Nephron (organoid): ENCODE data around the gene RFX2.
"Not testable (repeated sequence)": the region's sequence is repeated elsewhere in the genome, so short reads cannot be mapped to it uniquely, and the experiment has no call there.

Experiments used
- H3K27ac Mint-ChIP-seq, 3 experiments: 2 replicates each; pipeline ENCODE4 v1.8.0; 2020; ENCODE audit warnings: mixed read lengths in 3 of 3, mild to moderate bottlenecking in 2 of 3, moderate library complexity in 1 of 3
- H3K27me3 Mint-ChIP-seq: 2 replicates; pipeline ENCODE4 v1.8.0; 2021; ENCODE audit warnings: low read depth, mild to moderate bottlenecking, moderate library complexity, mixed read lengths
- H3K36me3 Mint-ChIP-seq: 2 replicates; pipeline ENCODE4 v1.8.0; 2020; ENCODE audit warnings: low read depth, mixed read lengths
- H3K4me1 Mint-ChIP-seq: 2 replicates; pipeline ENCODE4 v1.8.0; 2020; ENCODE audit warnings: mixed read lengths
- H3K4me3 Mint-ChIP-seq, 3 experiments: 2 replicates each; pipeline ENCODE4 v1.8.0; 2020; ENCODE audit warnings: mild to moderate bottlenecking in 3 of 3, mixed read lengths in 3 of 3, moderate library complexity in 2 of 3
- H3K9me3 Mint-ChIP-seq: 2 replicates; pipeline ENCODE4 v1.8.0; 2020; ENCODE audit warnings: mixed read lengths
- TF ChIP-seq, protein P1 (sequence below), 3 experiments: fragments of 200-600 bp; sonication (generic); IDR thresholded peaks; one replicate each; pipeline ENCODE4 v1.5.0; 2021; ENCODE audit warnings: antibody characterized with exemption in 3 of 3; ENCODE audit not compliant: unreplicated experiment in 3 of 3

RFX2 gene

DNA sequence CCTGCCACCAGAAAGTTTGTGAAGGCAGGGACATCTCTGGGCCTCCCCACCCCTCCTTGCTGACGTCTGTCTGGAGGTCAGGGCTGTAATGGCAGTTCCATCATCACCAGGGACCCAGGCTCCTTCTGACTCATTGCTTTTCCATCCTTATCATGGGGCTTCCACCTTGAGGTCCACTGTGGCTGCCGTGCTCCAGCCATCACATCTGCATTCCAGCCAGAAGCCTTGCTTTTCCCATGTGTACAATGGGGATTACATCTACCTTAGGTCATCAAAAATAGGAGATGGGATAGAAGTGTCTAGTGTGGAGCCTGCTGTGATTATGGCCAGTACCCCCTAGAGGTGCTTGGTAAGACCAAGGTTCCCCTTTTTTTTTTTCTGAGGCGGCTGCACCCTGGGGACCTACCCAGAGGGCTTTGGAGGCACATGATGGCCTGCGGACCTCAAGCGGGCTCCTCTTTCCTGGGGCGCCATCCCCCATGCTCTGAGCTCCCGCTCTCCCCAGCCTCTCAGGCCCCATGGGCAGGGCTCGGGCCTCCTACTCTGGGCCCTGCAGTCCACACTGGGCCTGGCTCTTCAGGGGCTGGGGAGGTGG, 119.0 kb downstream of the RFX2 start:
- Mint-ChIP-seq H3K27ac (no peak overlapping the region), H3K36me3 (no peaks in the 10 kb centered on the region), H3K4me3 (peak overlapping the region in 1 of 3 experiments; percentile 47), H3K9me3 (no peaks in the 10 kb centered on the region), H3K27me3 (no peaks in the 10 kb centered on the region), H3K4me1 (peaks cover 40% of the 10 kb centered on the region)
- TF ChIP-seq, protein P1, sequence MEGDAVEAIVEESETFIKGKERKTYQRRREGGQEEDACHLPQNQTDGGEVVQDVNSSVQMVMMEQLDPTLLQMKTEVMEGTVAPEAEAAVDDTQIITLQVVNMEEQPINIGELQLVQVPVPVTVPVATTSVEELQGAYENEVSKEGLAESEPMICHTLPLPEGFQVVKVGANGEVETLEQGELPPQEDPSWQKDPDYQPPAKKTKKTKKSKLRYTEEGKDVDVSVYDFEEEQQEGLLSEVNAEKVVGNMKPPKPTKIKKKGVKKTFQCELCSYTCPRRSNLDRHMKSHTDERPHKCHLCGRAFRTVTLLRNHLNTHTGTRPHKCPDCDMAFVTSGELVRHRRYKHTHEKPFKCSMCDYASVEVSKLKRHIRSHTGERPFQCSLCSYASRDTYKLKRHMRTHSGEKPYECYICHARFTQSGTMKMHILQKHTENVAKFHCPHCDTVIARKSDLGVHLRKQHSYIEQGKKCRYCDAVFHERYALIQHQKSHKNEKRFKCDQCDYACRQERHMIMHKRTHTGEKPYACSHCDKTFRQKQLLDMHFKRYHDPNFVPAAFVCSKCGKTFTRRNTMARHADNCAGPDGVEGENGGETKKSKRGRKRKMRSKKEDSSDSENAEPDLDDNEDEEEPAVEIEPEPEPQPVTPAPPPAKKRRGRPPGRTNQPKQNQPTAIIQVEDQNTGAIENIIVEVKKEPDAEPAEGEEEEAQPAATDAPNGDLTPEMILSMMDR (IDR thresholded peaks at IDR 0.05; ENCODE audit: unreplicated experiment in 3 of 3), result no peak

DNA sequence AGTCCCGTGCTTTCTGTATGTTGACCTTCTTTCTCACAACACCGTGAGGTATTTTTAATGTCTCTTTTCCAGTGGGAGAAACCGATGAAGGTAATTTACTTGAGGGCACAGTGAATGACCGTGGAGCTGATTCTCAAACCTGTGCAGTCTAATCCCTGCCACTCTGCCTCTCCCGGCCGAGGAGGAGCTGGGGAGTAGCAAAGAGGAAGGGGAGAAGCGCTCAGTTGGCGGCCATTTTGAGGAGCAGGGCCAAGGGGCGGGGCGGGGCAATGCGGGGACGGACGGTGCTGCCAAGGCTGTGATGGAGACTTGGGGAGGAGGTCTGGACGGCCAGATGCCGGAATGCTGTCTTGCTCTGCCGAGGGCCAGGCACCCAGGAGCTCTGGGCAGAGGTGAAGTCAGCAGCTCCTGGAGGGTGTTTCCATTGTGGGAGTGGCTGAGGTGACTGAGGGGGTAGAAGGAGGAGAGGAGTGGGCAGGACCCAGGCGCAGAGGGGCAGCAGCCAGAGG, 120.0 kb downstream of the RFX2 start:
- TF ChIP-seq, protein P1 (IDR thresholded peaks at IDR 0.05; ENCODE audit: unreplicated experiment in 3 of 3), result no peak
- H3K4me3 Mint-ChIP-seq, result peak overlapping the region; percentile 70 to 72 (median 72)
- H3K4me1 Mint-ChIP-seq, result peaks cover 41% of the 10 kb centered on the region
- H3K9me3 Mint-ChIP-seq, result no peaks in the 10 kb centered on the region
- H3K36me3 Mint-ChIP-seq, result no peaks in the 10 kb centered on the region
- H3K27ac Mint-ChIP-seq, result peak overlapping the region; percentile 53 to 59 (median 58)
- peaks cover 3% of the 10 kb centered on the region for H3K27me3 Mint-ChIP-seq

DNA sequence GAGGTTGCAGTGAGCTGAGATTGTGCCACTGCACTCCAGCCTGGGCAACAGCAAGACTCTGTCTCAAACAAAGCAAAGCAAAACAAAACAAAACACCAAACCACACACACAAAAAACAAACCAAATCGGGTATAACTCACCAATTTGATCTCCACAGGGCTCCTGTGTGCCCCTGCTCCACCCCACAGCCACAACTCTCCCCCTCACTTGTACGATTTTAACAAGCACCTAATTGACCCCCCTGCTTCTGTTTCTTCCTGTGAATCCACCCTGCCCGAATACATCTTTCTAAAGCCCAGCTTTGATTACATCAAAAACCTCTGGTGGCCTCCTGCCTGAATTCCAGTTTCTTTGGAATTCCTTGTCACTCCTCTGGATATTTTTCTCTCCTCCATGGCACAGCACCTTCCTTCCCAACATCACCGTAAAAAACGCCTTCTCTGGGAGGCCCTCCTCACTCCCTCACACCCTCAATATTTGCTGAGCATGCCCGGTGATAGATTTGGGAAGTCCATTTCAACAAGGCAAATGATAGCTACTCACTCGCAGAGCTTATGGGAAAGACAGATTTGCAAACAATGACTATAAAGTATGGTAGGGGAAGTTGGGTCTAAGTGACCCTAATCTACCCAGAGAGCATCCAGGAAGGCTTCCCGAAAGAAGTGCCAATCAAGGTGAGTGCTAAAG, 120.8 kb downstream of the RFX2 start:
- Mint-ChIP-seq H3K36me3 (no peaks in the 10 kb centered on the region), H3K4me1 (peaks cover 47% of the 10 kb centered on the region), H3K27ac (peak overlapping the region; percentile 16 to 58 (median 53)), H3K4me3 (peak overlapping the region in 1 of 3 experiments; percentile 3), H3K9me3 (no peaks in the 10 kb centered on the region), H3K27me3 (peaks cover 3% of the 10 kb centered on the region)
- TF ChIP-seq, protein P1 (IDR thresholded peaks at IDR 0.05; ENCODE audit: unreplicated experiment in 3 of 3), result no peak

DNA sequence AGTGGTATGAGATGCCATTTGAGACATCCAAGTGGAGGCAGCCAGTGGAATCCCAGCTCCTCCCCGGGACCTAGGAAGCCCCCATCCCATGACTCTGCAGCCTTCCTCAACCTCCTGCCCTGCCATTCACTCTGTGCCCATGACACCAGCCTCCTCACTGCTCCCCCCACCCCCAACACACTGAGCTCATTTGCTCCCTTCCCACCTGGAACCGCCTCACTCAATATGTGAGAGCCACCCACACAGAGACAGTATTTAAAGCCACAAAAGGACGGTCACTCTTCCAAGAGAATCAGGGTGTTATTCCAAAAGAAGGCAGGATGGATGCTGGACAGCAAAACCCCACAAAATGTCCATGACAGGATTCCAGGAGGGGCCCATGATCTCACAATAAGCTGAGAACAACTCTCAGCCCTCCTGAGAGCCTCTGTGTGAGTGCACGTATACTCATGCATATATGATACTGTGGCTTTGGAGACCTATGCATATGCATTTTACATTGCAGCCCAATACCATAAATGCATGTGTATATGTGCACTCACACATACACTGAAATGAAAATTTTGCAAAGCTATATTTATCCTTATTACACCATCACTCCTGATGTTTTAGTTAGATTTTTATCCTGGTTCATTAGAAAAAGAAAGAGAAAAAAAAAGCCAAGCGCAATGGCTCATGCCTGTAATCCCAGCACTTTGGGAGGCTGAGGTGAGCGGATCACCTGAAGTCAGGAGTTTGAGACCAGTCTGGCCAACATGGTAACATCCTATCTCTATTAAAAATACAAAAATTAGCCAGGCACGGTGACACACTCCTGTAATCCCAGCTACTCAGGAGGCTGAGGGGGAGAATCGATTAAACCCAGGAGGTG, 121.5 kb downstream of the RFX2 start:
- Mint-ChIP-seq H3K4me3 (peak overlapping the region in 2 of 3 experiments; percentile 21 to 55), H3K27ac (peak overlapping the region; percentile 53 to 82 (median 71)), H3K36me3 (no peaks in the 10 kb centered on the region), H3K27me3 (peaks cover 3% of the 10 kb centered on the region), H3K4me1 (peaks cover 43% of the 10 kb centered on the region), H3K9me3 (no peaks in the 10 kb centered on the region)
- TF ChIP-seq, protein P1 (IDR thresholded peaks at IDR 0.05; ENCODE audit: unreplicated experiment in 3 of 3), result no peak

DNA sequence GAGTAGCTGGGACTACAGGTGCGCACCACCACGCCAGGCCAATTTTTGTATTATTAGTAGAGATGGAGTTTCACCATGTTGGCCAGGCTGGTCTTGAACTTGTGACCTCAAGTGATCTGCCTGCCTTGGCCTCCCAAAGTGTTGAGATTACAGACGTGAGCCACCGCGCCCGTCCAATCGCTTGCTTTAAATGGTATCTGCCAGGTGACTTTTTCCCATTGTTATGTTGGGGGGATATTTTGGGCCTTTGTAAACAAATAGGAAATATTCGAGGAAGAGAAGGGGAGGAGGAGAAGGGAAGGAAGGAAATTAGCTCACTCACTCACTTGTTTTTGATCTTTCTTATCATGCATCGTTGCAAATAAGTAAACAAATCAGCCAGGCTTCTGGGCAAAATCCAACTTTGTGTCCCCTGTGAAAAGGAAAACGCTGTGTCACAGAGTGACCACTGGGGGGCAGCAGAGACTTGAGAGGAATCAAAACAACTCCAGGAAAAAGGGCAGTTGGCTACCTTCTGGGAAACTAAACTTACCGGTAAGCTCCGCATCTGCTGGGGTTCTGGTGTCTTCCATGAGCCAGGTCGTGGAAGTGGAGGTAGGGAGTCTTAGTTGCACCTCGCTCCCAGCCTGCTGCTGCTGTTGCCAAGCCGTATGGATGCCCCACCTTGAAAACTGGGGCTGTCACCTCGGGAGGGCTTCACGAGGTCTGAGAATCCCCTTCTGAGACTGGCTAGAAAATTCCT, 123.1 kb downstream of the RFX2 start:
- Mint-ChIP-seq H3K4me3 (peak overlapping the region in 2 of 3 experiments; percentile 4 to 12), H3K9me3 (no peaks in the 10 kb centered on the region), H3K36me3 (no peaks in the 10 kb centered on the region), H3K27me3 (peaks cover 3% of the 10 kb centered on the region), H3K4me1 (peaks cover 32% of the 10 kb centered on the region), H3K27ac (peak overlapping the region; percentile 18 to 69 (median 65))
- TF ChIP-seq, protein P1 (IDR thresholded peaks at IDR 0.05; ENCODE audit: unreplicated experiment in 3 of 3), result peak; percentile 87 to 91 (median 91)

DNA sequence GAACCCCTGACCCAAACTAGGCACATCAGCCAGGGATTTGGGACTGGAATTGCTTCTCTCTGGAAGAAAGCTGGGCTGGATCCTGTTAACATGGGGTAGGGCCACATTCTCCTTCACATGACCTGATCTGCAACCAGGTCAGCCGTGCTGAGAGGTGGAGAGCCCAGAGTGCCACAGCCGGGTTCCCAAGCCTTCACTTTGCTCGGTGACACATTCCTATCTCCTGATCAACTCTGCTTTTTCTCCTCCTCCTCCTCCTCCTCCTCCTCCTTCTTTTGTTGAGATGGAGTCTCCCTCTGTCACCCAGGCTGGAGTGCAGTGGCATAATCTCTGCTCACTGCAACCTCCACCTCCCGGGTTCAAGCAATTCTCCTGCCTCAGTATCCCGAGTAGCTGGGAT, 124.5 kb downstream of the RFX2 start:
- not testable (repeated sequence) for H3K9me3 Mint-ChIP-seq, H3K36me3 Mint-ChIP-seq, H3K4me3 Mint-ChIP-seq, H3K27me3 Mint-ChIP-seq, H3K27ac Mint-ChIP-seq
- peaks cover 32% of the 10 kb centered on the region for H3K4me1 Mint-ChIP-seq
